GM21423 (cell line): ENCODE data around the gene RPS6KL1.

Experiments used
- ATAC-seq: cut with Tn5 transposase; IDR thresholded peaks from one replicate; pipeline ENCODE4 v1.9.1; 2021; ENCODE audit warnings: mild to moderate bottlenecking, moderate library complexity; ENCODE audit not compliant: unreplicated experiment

RPS6KL1 gene

DNA sequence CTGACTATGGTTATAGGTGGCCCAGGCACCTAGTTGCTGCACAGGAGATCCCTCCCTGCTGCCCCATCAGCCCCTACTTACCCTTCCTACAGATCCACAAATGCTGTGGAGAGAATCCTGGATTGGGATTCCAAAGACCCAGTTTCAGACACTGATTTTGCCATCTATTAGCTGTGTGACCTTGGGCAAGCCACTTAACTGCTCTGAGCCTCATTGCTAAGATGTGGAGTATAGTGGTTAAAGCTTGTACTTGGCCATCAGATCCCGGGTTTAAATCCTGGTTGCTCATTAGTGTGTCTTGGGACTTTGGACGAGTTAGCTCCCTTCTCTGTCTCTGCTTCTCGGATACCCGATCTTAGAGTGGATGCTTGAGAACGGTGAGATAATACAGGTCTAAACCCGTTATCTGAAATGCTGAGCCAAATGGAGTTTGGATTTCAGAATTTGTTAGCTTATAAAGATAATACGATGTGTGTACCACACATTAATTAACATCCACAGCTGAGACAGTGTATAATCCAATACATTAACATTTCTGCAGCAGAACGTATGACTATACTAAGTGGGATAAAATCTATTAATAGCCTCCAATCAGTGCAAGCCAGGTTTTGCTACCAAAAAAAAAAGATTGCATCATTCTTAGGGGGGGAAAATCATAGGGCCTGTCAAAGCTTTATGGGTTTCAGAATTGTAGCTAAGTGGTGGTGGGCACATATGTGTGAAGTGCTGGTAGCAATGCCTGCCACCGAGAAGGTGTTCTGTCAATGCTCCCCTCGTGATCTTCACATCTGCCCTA, 63.1 kb downstream of the RPS6KL1 start:
- no peak for ATAC-seq

- no peak for ATAC-seq
These were observed 65.0 kb downstream of the RPS6KL1 start for GRCh38 chr14:74858022-74858421.

DNA sequence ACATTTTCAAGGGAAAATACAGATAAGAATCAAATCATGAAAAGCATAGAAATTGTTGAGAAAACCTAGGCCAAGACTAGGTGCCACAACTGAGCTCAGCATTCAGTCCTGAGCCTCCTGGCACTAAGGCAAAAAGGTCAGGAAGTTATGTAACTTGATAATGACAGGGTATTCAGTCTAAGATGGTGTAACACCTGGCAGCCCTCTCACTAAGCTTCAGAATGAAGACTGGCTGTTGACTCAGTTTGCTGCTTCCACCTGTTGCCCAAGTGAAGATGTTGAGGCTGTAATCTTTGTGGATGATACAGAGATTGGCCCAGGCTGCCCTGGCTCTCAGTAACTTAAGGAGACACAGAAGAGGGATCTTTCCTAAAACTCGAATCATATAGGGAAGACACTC, 66.7 kb downstream of the RPS6KL1 start:
- ATAC-seq, result no peak

DNA sequence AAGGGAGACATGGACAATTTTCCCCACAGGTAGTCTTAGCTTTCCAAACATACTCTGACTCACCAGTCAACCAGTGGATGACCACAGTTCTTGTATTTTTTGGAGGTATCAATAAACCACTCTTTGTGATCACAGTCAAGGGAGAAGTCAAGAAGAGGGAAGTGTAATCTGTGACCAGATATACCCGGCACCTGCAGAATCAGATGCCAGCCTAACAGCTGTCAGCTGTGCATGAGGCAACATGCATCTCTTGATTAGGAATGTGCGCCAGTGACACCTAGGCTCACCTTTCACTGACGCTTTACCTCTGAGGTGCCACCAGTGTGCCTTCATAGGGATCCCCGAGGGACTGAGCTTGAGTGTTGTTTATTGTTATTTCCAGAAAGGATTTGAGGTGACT, 67.1 kb downstream of the RPS6KL1 start:
- ATAC-seq, result no peak

DNA sequence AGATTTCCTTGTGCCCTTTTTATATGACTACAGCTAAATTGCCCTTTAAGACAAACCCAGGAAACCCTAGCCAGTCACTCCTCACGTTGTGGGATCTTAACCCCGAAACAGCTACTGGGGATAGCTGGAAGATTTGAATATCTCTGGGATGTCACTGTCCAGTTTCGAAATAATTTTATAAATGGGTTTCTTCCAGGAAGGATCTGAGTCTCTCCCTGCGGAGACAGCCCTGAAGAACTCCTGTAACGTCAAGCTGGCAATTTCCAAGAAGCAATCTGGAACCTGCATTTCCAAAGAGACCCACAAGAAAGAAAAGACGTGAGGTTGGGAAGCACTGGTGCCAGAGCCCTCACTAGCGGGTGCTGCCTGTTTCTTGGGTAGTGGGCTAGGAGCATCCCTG, 68.0 kb downstream of the RPS6KL1 start:
- ATAC-seq, result no peak
